ENCODE measurements around the gene FBXO42. TPM values are rescaled to one million over a fixed set of nuclear protein-coding genes. Genes with fewer than 3 reads are reported as not detected.

The FBXO42 gene
- polyA plus RNA-seq, 1 experiment = 15.1 TPM

- H3K27me3 ChIP-seq (ENCODE audit: control insufficient read depth, insufficient read depth, low read length) = peaks cover 8% of the 10 kb centered on the region
- no peak overlapping the region for H3K4me3 ChIP-seq (ENCODE audit: low read depth, low read length)
- POLR2A ChIA-PET = interaction anchor here (1.4 kb wide), 1 partner anchor 13 kb away, joined by 4 read pairs; no protein-coding TSS in a partner anchor
- DNase-seq (ENCODE audit: low read depth, low spot score) = no peak
- TF ChIP-seq CTCF (IDR thresholded peaks at IDR 0.05; ENCODE audit: low read depth, low read length) = no peak
- no peak overlapping the region for H3K27ac ChIP-seq (ENCODE audit: low read depth, low read length)
- no peaks in the 10 kb centered on the region; the same call in 1 of the 2 replicates for H3K9me3 ChIP-seq (ENCODE audit: control insufficient read depth, insufficient read depth, low read length)
- CTCF ChIA-PET = interaction anchor here (0.7 kb wide), 1 partner anchor 65 kb away, joined by 4 read pairs; no protein-coding TSS in a partner anchor
Observed at GRCh38 chr1:16219968-16220500, 132.2 kb downstream of the FBXO42 start.

GRCh38 chr1:16218674-16219071 lies 133.6 kb downstream of the FBXO42 start:
- CTCF ChIA-PET = no interaction called here
- H3K27ac ChIP-seq (ENCODE audit: low read depth, low read length) = no peak overlapping the region
- H3K27me3 ChIP-seq (ENCODE audit: control insufficient read depth, insufficient read depth, low read length) = peaks cover 5% of the 10 kb centered on the region
- no peak for DNase-seq (ENCODE audit: low read depth, low spot score)
- no peak for TF ChIP-seq CTCF (IDR thresholded peaks at IDR 0.05; ENCODE audit: low read depth, low read length)
- H3K9me3 ChIP-seq (ENCODE audit: control insufficient read depth, insufficient read depth, low read length) = no peaks in the 10 kb centered on the region; the same call in 1 of the 2 replicates
- no peak overlapping the region for H3K4me3 ChIP-seq (ENCODE audit: low read depth, low read length)
- POLR2A ChIA-PET = interaction anchor here (1.4 kb wide), 1 partner anchor 12 kb away, joined by 4 read pairs; no protein-coding TSS in a partner anchor

GRCh38 chr1:16218014-16218673 lies 134.1 kb downstream of the FBXO42 start:
- no peak for TF ChIP-seq CTCF (IDR thresholded peaks at IDR 0.05; ENCODE audit: low read depth, low read length)
- ChIA-PET POLR2A (interaction anchor here (1.4 to 2.8 kb wide), 3 partner anchors 11 to 19 kb away, joined by 3 to 27 read pairs (median 4); partner anchors contain the start of gene CPLANE2), CTCF (interaction anchor here (0.9 to 2.5 kb wide), 3 partner anchors 136 to 144 kb away, joined by 3 to 16 read pairs (median 6); no protein-coding TSS in a partner anchor)
- no peak for DNase-seq (ENCODE audit: low read depth, low spot score)
- Histone ChIP-seq H3K27me3 (ENCODE audit: control insufficient read depth, insufficient read depth, low read length) (peaks cover 6% of the 10 kb centered on the region), H3K27ac (ENCODE audit: low read depth, low read length) (no peak overlapping the region), H3K4me3 (ENCODE audit: low read depth, low read length) (no peak overlapping the region), H3K9me3 (ENCODE audit: control insufficient read depth, insufficient read depth, low read length) (no peaks in the 10 kb centered on the region; the same call in 1 of the 2 replicates)

- DNase-seq (ENCODE audit: low read depth, low spot score) = peak; percentile 85
- ChIA-PET POLR2A (interaction anchor here (0.5 to 2.8 kb wide), 6 partner anchors 9 to 71 kb away, joined by 3 to 27 read pairs (median 3); partner anchors contain the start of gene CPLANE2), CTCF (interaction anchor here (0.9 to 2.5 kb wide), 3 partner anchors 135 to 143 kb away, joined by 3 to 16 read pairs (median 6); no protein-coding TSS in a partner anchor)
- Histone ChIP-seq H3K9me3 (ENCODE audit: control insufficient read depth, insufficient read depth, low read length) (no peaks in the 10 kb centered on the region; the same call in 1 of the 2 replicates), H3K4me3 (ENCODE audit: low read depth, low read length) (peak overlapping the region; percentile 63), H3K27me3 (ENCODE audit: control insufficient read depth, insufficient read depth, low read length) (peaks cover 10% of the 10 kb centered on the region), H3K27ac (ENCODE audit: low read depth, low read length) (no peak overlapping the region)
- no peak for TF ChIP-seq CTCF (IDR thresholded peaks at IDR 0.05; ENCODE audit: low read depth, low read length)
Observed at GRCh38 chr1:16217061-16217785, 135.1 kb downstream of the FBXO42 start.

Data from AG04450 (cell line).